ENCODE measurements around the gene VPS37C. TPM values are rescaled to one million over a fixed set of nuclear protein-coding genes. Genes with fewer than 3 reads are reported as not detected.

Gene VPS37C
- total RNA-seq, 1 experiment from 2014 or later: 32.7 TPM

- ChIA-PET CTCF (no interaction called here), POLR2A (ENCODE audit: low non-redundant PET) (no interaction called here)
- no TSS peak for BruUV-seq (replicated peaks)
- no peak overlapping the region for H3K4me3 ChIP-seq (ENCODE audit: low read depth, low read length, poor library complexity, severe bottlenecking)
- TF ChIP-seq CTCF (conservative IDR thresholded peaks at IDR 0.05; ENCODE audit: low read depth, low read length) (no peak), EZH2 (IDR thresholded peaks at IDR 0.05; ENCODE audit: borderline replicate concordance, low read depth, low read length, poor library complexity, severe bottlenecking) (no peak)
- H3K4me1 ChIP-seq (ENCODE audit: insufficient read depth, low read length, poor library complexity, severe bottlenecking): no peaks in the 10 kb centered on the region
- H3K36me3 ChIP-seq (ENCODE audit: insufficient read depth, low read length, poor library complexity, severe bottlenecking): no peaks in the 10 kb centered on the region
- no peaks in the 10 kb centered on the region for H3K9me3 ChIP-seq (ENCODE audit: low read depth, low read length, poor library complexity, severe bottlenecking)
- DNase-seq (ENCODE audit: low spot score): no peak
- intact Hi-C loops (cut with micrococcal nuclease; ENCODE audit: unreplicated experiment): no loop called here
- H3K27ac ChIP-seq (ENCODE audit: low read depth, low read length, poor library complexity, severe bottlenecking): no peak overlapping the region
- H3K27me3 ChIP-seq (replicated peaks; ENCODE audit: insufficient read depth, low read depth, low read length, poor library complexity): no peaks in the 10 kb centered on the region
Observed at GRCh38 chr11:61090982-61091372, 70.2 kb downstream of the VPS37C start.

DNA sequence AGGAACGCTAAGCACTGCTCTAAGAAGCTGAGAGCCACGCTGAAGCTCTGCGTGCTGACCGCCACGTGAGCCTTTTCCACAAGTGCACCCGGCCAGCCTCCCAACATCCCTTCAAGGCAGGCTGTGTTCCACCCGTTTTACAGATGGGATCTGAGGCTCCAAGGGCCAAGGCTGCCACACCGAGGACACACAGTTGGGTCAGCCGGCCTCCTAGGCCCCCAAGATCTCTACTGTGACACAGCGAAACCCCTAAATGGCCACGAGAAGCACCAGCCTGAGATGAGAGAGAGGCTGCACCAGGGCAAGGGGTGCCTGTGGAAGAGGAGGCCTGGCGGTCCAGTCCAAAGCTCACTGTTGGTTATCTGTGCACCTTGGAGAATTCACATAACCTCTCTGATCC lies 70.7 kb downstream of the VPS37C start:
- no peaks in the 10 kb centered on the region for H3K9me3 ChIP-seq (ENCODE audit: low read depth, low read length, poor library complexity, severe bottlenecking)
- ChIA-PET CTCF (no interaction called here), POLR2A (ENCODE audit: low non-redundant PET) (no interaction called here)
- intact Hi-C loops (cut with micrococcal nuclease; ENCODE audit: unreplicated experiment): no loop called here
- H3K27me3 ChIP-seq (replicated peaks; ENCODE audit: insufficient read depth, low read depth, low read length, poor library complexity): no peaks in the 10 kb centered on the region
- H3K4me1 ChIP-seq (ENCODE audit: insufficient read depth, low read length, poor library complexity, severe bottlenecking): no peaks in the 10 kb centered on the region
- BruUV-seq (replicated peaks): no TSS peak
- H3K4me3 ChIP-seq (ENCODE audit: low read depth, low read length, poor library complexity, severe bottlenecking): no peak overlapping the region
- TF ChIP-seq EZH2 (IDR thresholded peaks at IDR 0.05; ENCODE audit: borderline replicate concordance, low read depth, low read length, poor library complexity, severe bottlenecking) (no peak), CTCF (conservative IDR thresholded peaks at IDR 0.05; ENCODE audit: low read depth, low read length) (no peak)
- no peak overlapping the region for H3K27ac ChIP-seq (ENCODE audit: low read depth, low read length, poor library complexity, severe bottlenecking)
- no peaks in the 10 kb centered on the region for H3K36me3 ChIP-seq (ENCODE audit: insufficient read depth, low read length, poor library complexity, severe bottlenecking)
- DNase-seq (ENCODE audit: low spot score): no peak

DNA sequence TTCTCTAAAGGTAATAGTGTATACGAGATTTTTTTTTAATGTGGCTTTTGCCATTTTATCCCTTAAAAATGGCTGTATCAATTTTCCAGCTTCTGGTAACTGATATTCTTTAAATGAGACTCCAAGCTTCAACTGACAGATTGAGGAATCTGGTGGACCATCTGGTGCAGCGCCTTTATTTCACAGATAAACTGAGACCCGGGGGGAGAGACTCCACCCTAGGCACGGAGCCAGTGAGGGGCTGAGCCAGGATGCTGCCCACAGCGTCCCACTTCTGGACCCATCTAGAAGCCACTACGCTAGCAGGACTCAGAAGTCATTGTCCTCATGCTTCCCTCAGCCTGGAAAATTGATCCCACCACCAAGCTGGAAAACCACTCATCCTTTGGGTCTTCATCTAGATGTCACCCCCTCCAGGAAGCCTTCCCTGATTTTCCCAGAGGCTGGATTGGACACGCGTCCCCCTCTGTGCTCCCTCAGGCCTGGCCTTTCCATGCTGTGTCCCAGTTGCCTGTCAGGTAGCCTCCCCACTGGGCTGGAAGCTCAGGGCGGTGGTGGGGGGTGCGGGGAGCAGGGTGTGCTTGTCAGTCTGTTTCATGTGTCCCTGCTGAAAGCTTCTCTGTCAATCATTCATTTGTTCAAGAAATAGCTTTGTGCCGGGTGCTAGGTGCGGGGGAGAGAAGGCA lies 71.3 kb downstream of the VPS37C start:
- H3K27me3 ChIP-seq (replicated peaks; ENCODE audit: insufficient read depth, low read depth, low read length, poor library complexity): no peaks in the 10 kb centered on the region
- no peaks in the 10 kb centered on the region for H3K36me3 ChIP-seq (ENCODE audit: insufficient read depth, low read length, poor library complexity, severe bottlenecking)
- no peaks in the 10 kb centered on the region for H3K9me3 ChIP-seq (ENCODE audit: low read depth, low read length, poor library complexity, severe bottlenecking)
- BruUV-seq (replicated peaks): no TSS peak
- H3K27ac ChIP-seq (ENCODE audit: low read depth, low read length, poor library complexity, severe bottlenecking): no peak overlapping the region
- DNase-seq (ENCODE audit: low spot score): no peak
- ChIA-PET POLR2A (ENCODE audit: low non-redundant PET) (no interaction called here), CTCF (no interaction called here)
- TF ChIP-seq EZH2 (IDR thresholded peaks at IDR 0.05; ENCODE audit: borderline replicate concordance, low read depth, low read length, poor library complexity, severe bottlenecking) (no peak), CTCF (conservative IDR thresholded peaks at IDR 0.05; ENCODE audit: low read depth, low read length) (no peak)
- no peak overlapping the region for H3K4me3 ChIP-seq (ENCODE audit: low read depth, low read length, poor library complexity, severe bottlenecking)
- intact Hi-C loops (cut with micrococcal nuclease; ENCODE audit: unreplicated experiment): no loop called here
- H3K4me1 ChIP-seq (ENCODE audit: insufficient read depth, low read length, poor library complexity, severe bottlenecking): no peaks in the 10 kb centered on the region

Data from A673 (cell line).